HG03439 (cell line): ENCODE measurements around the gene TTC7B.

ENCODE experiments used
- ATAC-seq: cut with Tn5 transposase; IDR thresholded peaks from one replicate; pipeline ENCODE4 v1.9.1; 2021; ENCODE audit warnings: mild to moderate bottlenecking, moderate library complexity; ENCODE audit not compliant: unreplicated experiment

TTC7B gene

GRCh38 chr14:90808759-90809529, 7.3 kb downstream of the TTC7B start:
- no peak for ATAC-seq

GRCh38 chr14:90807060-90807459, 9.2 kb downstream of the TTC7B start:
- no peak for ATAC-seq

GRCh38 chr14:90805662-90806540, 10.3 kb downstream of the TTC7B start:
- ATAC-seq: no peak

GRCh38 chr14:90805084-90805391, 11.2 kb downstream of the TTC7B start:
- no peak for ATAC-seq

GRCh38 chr14:90804292-90805083, 11.7 kb downstream of the TTC7B start:
- no peak for ATAC-seq

GRCh38 chr14:90803249-90803648, 13.0 kb downstream of the TTC7B start:
- ATAC-seq: no peak

- no peak for ATAC-seq
Observed at GRCh38 chr14:90799420-90799819, 16.8 kb downstream of the TTC7B start.

- no peak for ATAC-seq
Observed at GRCh38 chr14:90797919-90798318, 18.3 kb downstream of the TTC7B start.

GRCh38 chr14:90797451-90797850, 18.8 kb downstream of the TTC7B start:
- ATAC-seq: no peak

GRCh38 chr14:90796329-90796728, 19.9 kb downstream of the TTC7B start:
- ATAC-seq: no peak

- ATAC-seq: no peak
Observed at GRCh38 chr14:90795744-90796143, 20.5 kb downstream of the TTC7B start.

- ATAC-seq: no peak
Observed at GRCh38 chr14:90791486-90791885, 24.7 kb downstream of the TTC7B start.

GRCh38 chr14:90788031-90788430, 28.2 kb downstream of the TTC7B start:
- ATAC-seq: no peak

GRCh38 chr14:90785876-90786450, 30.3 kb downstream of the TTC7B start:
- ATAC-seq: no peak

- ATAC-seq: no peak
Observed at GRCh38 chr14:90785471-90785870, 30.8 kb downstream of the TTC7B start.

- no peak for ATAC-seq
Observed at GRCh38 chr14:90784621-90785270, 31.5 kb downstream of the TTC7B start.

- no peak for ATAC-seq
Observed at GRCh38 chr14:90783344-90783743, 32.9 kb downstream of the TTC7B start.

- no peak for ATAC-seq
Observed at GRCh38 chr14:90782892-90783291, 33.3 kb downstream of the TTC7B start.

GRCh38 chr14:90781876-90782275, 34.4 kb downstream of the TTC7B start:
- ATAC-seq: no peak

GRCh38 chr14:90781344-90781761, 34.9 kb downstream of the TTC7B start:
- no peak for ATAC-seq

- no peak for ATAC-seq
Observed at GRCh38 chr14:90780519-90780918, 35.7 kb downstream of the TTC7B start.
